Liver (tissue), 9 donors: Measurements from ENCODE around the gene SLC19A3. TPM values are rescaled to one million over a fixed set of nuclear protein-coding genes. Genes with fewer than 3 reads are reported as not detected.

Source experiments
- DNase-seq: peaks from one replicate; pipeline ENCODE4 v3.0.0-alpha.2; 2017; ENCODE audit warnings: low spot score
- H3K27ac ChIP-seq, 2 donors: one replicate each; pipeline ENCODE4 v1.7.0; 2013; ENCODE audit warnings: inconsistent platforms in 2 of 2, low read length in 2 of 2, control low read depth in 1 of 2, low read depth in 1 of 2, mild to moderate bottlenecking in 1 of 2
- H3K27me3 ChIP-seq, 4 donors: one replicate each; pipeline versions ENCODE4 v1.6.1 to v1.7.0; 2013; ENCODE audit warnings: low read length in 3 of 4, inconsistent platforms in 1 of 4, mild to moderate bottlenecking in 1 of 4, moderate library complexity in 1 of 4; ENCODE audit not compliant: control insufficient read depth in 4 of 4, insufficient read depth in 4 of 4
- H3K36me3 ChIP-seq, 4 donors: one replicate each; pipeline versions ENCODE4 v1.6.1 to v1.7.0; 2013; ENCODE audit warnings: low read length in 3 of 4, mild to moderate bottlenecking in 3 of 4, low read depth in 1 of 4, moderate library complexity in 1 of 4; ENCODE audit not compliant: control insufficient read depth in 4 of 4, insufficient read depth in 3 of 4
- H3K4me1 ChIP-seq, 4 donors: one replicate each; pipeline versions ENCODE4 v1.6.1 to v1.7.0; 2013; ENCODE audit warnings: low read length in 3 of 4, mild to moderate bottlenecking in 3 of 4, moderate library complexity in 1 of 4; ENCODE audit not compliant: control insufficient read depth in 4 of 4, insufficient read depth in 4 of 4
- H3K4me3 ChIP-seq, 3 donors: one replicate each; pipeline versions ENCODE4 v1.6.1 to v1.7.0; 2013; ENCODE audit warnings: low read length in 3 of 3, control low read depth in 1 of 3, low read depth in 1 of 3, mild to moderate bottlenecking in 1 of 3
- H3K9ac ChIP-seq, 2 donors: one replicate each; pipeline ENCODE4 v1.7.0; 2013; ENCODE audit warnings: low read length in 2 of 2, mild to moderate bottlenecking in 2 of 2, moderate library complexity in 2 of 2, control low read depth in 1 of 2, low read depth in 1 of 2
- H3K9me3 ChIP-seq, 4 donors: one replicate each; pipeline versions ENCODE4 v1.6.1 to v1.7.0; 2013; ENCODE audit warnings: low read length in 3 of 4; ENCODE audit not compliant: control insufficient read depth in 4 of 4
- ATF3 ChIP-seq: IDR thresholded peaks from 2 replicates; pipeline ENCODE4 v1.6.1; 2016; ENCODE audit warnings: antibody characterized with exemption
- EGR1 ChIP-seq, 2 donors: IDR thresholded peaks; 2 replicates each; pipeline ENCODE4 v1.6.1; 2016 to 2018; ENCODE audit warnings: antibody characterized with exemption in 2 of 2, low read depth in 2 of 2
- FOXA1 ChIP-seq: IDR thresholded peaks from 2 replicates; pipeline ENCODE4 v1.6.1; 2016; ENCODE audit warnings: antibody characterized with exemption
- FOXA2 ChIP-seq: IDR thresholded peaks from 2 replicates; pipeline ENCODE4 v1.6.1; 2016; ENCODE audit warnings: antibody characterized with exemption
- GABPA ChIP-seq, 2 donors: IDR thresholded peaks in 1 of 2; conservative IDR thresholded peaks in 1 of 2; 2 replicates each; pipeline ENCODE4 v1.6.1; 2016; ENCODE audit warnings: antibody characterized with exemption in 2 of 2, mild to moderate bottlenecking in 1 of 2, moderate library complexity in 1 of 2
- HNF4A ChIP-seq, 2 donors: conservative IDR thresholded peaks; 2 replicates each; pipeline ENCODE4 v1.6.1; 2016; ENCODE audit warnings: antibody characterized with exemption in 2 of 2, mild to moderate bottlenecking in 2 of 2
- HNF4G ChIP-seq: IDR thresholded peaks from 2 replicates; pipeline ENCODE4 v1.6.1; 2016; ENCODE audit warnings: antibody characterized with exemption
- JUND ChIP-seq, 2 donors: IDR thresholded peaks; 2 replicates each; pipeline ENCODE4 v1.6.1; 2016; ENCODE audit warnings: antibody characterized with exemption in 2 of 2
- MAX ChIP-seq: IDR thresholded peaks from 2 replicates; pipeline ENCODE4 v1.6.1; 2016; ENCODE audit warnings: antibody characterized with exemption
- NR2F2 ChIP-seq: IDR thresholded peaks from 2 replicates; pipeline ENCODE4 v1.6.1; 2016; ENCODE audit warnings: antibody characterized with exemption
- RAD21 ChIP-seq, 2 donors: IDR thresholded peaks; 2 replicates each; pipeline ENCODE4 v1.6.1; 2016; ENCODE audit warnings: antibody characterized with exemption in 2 of 2, mild to moderate bottlenecking in 2 of 2
- RXRA ChIP-seq, 2 donors: IDR thresholded peaks; 2 replicates each; pipeline ENCODE4 v1.6.1; 2017 to 2018; ENCODE audit warnings: antibody characterized with exemption in 2 of 2, mild to moderate bottlenecking in 1 of 2
- SP1 ChIP-seq: IDR thresholded peaks from 2 replicates; pipeline ENCODE4 v1.6.1; 2018; ENCODE audit warnings: antibody characterized with exemption, mild to moderate bottlenecking
- TAF1 ChIP-seq: conservative IDR thresholded peaks from 2 replicates; pipeline ENCODE4 v1.6.1; 2016; ENCODE audit warnings: antibody characterized with exemption, mild to moderate bottlenecking
- YY1 ChIP-seq: IDR thresholded peaks from 2 replicates; pipeline ENCODE4 v1.6.1; 2016; ENCODE audit warnings: antibody characterized with exemption, mild to moderate bottlenecking
- WGBS: extraction: QIAGEN DNeasy Blood & Tissue Kit; methylation state at CpG from one replicate; pipeline ENCODE4 v1.1.7; 2013; 5-methylcytosine and 5-hydroxymethylcytosine counted together
- polyA plus RNA-seq, 2 donors: library from polyadenylated mRNA; stranded (reverse) in 1 of 2; unstranded in 1 of 2; fragments of 200-250 nt in 1 of 2; fragments of >200 nt in 1 of 2; fragmentation: Nextera tagmentation in 1 of 2; extraction: Ambion mirVana in 1 of 2; gene quantifications; one replicate each; pipeline versions ENCODE4 v1.2.1 to v1.2.3, GENCODE V29; 2013 to 2015
- total RNA-seq, 2 donors: library from RNA; depleted of rRNA; stranded (reverse); fragments of >200 nt; gene quantifications; one replicate each; pipeline ENCODE4 v1.2.3, GENCODE V29; 2014
- TF ChIP-seq, protein P1 (sequence below): IDR thresholded peaks from 2 replicates; pipeline ENCODE4 v1.6.1; 2016; ENCODE audit warnings: antibody characterized with exemption
- TF ChIP-seq, protein P2 (sequence below): fragments of 150-350 bp; IDR thresholded peaks from 2 replicates; pipeline ENCODE4 v1.5.1; 2017; ENCODE audit warnings: improper control_type of control experiment, low read depth, low read length; ENCODE audit not compliant: missing input control
- TF ChIP-seq, protein P3 (sequence below): IDR thresholded peaks from 2 replicates; pipeline ENCODE4 v1.6.1; 2016; ENCODE audit warnings: antibody characterized with exemption, mild to moderate bottlenecking
- donor health status: healthy.
- donor health status: healthy.
- donor health status: healthy.
- donor health status: healthy.
- donor health status: healthy.

SLC19A3 gene
- total and polyA plus RNA-seq, 4 donors = 4.2 to 12.9 (median 8.4) TPM

DNA sequence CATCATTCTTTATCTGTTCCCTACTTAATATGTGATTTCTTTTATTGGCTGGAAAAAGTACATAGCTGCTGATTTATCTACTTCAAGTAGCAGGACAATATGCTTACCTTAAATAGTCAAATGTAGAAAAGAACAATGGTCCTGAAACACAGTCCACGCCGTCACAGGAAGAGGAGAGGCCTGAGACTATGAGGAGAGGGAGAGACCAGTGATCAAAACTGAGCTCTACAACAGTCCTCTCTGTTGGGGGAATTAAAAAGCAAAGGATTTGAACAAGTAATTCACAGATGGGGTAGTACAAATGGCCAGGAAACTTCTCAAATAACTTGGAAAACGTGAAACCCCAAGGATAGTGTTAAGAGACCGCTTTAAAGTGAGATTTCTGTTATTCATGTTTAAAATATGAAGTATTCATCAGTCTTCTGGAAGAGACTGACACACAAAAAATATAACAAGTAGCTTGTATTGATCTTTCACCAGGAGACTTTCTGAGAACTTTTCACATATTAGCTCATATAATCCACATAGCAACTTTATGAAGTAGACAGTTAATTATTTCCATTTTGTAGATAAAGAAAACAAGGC, 48.1 kb upstream of the SLC19A3 start:
- Histone ChIP-seq H3K36me3 (no peaks in the 10 kb centered on the region), H3K27me3 (no peaks in the 10 kb centered on the region), H3K9ac (no peak overlapping the region), H3K27ac (no peak overlapping the region), H3K4me3 (no peak overlapping the region), H3K9me3 (no peaks in the 10 kb centered on the region), H3K4me1 (peaks cover 0 to 12% (median 0%) of the 10 kb centered on the region in 4 donors)
- no peak for DNase-seq
- TF ChIP-seq HNF4G (no peak), TAF1 (no peak), NR2F2 (no peak), RXRA (IDR thresholded peaks at IDR 0.05) (no peak), MAX (no peak), GABPA (IDR thresholded peaks at IDR 0.05 in 1 of 2, conservative IDR thresholded peaks at IDR 0.05 in 1 of 2) (no peak), SP1 (no peak), EGR1 (IDR thresholded peaks at IDR 0.05; ENCODE audit: low read depth in 2 of 2) (no peak), FOXA1 (no peak)
- TF ChIP-seq, protein P1, sequence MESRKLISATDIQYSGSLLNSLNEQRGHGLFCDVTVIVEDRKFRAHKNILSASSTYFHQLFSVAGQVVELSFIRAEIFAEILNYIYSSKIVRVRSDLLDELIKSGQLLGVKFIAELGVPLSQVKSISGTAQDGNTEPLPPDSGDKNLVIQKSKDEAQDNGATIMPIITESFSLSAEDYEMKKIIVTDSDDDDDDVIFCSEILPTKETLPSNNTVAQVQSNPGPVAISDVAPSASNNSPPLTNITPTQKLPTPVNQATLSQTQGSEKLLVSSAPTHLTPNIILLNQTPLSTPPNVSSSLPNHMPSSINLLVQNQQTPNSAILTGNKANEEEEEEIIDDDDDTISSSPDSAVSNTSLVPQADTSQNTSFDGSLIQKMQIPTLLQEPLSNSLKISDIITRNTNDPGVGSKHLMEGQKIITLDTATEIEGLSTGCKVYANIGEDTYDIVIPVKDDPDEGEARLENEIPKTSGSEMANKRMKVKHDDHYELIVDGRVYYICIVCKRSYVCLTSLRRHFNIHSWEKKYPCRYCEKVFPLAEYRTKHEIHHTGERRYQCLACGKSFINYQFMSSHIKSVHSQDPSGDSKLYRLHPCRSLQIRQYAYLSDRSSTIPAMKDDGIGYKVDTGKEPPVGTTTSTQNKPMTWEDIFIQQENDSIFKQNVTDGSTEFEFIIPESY = no peak
- 51% methylated on average over 4 of the region's 4 CpGs for WGBS

- no peak overlapping the region for H3K4me3 ChIP-seq
- H3K9me3 ChIP-seq = no peaks in the 10 kb centered on the region
- no peak for TF ChIP-seq TAF1
- TF ChIP-seq FOXA2 = no peak
- TF ChIP-seq RXRA (IDR thresholded peaks at IDR 0.05) = peak; percentile 48 to 54
- TF ChIP-seq, protein P1 = no peak
- TF ChIP-seq FOXA1 = no peak
- TF ChIP-seq YY1 = no peak
- TF ChIP-seq, protein P2, sequence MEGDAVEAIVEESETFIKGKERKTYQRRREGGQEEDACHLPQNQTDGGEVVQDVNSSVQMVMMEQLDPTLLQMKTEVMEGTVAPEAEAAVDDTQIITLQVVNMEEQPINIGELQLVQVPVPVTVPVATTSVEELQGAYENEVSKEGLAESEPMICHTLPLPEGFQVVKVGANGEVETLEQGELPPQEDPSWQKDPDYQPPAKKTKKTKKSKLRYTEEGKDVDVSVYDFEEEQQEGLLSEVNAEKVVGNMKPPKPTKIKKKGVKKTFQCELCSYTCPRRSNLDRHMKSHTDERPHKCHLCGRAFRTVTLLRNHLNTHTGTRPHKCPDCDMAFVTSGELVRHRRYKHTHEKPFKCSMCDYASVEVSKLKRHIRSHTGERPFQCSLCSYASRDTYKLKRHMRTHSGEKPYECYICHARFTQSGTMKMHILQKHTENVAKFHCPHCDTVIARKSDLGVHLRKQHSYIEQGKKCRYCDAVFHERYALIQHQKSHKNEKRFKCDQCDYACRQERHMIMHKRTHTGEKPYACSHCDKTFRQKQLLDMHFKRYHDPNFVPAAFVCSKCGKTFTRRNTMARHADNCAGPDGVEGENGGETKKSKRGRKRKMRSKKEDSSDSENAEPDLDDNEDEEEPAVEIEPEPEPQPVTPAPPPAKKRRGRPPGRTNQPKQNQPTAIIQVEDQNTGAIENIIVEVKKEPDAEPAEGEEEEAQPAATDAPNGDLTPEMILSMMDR = no peak
- TF ChIP-seq ATF3 = no peak
- peak; percentile 80 for TF ChIP-seq SP1
- peak in 1 of 2 donors; percentile 62 for TF ChIP-seq JUND (IDR thresholded peaks at IDR 0.05)
- peak; percentile 37 for TF ChIP-seq HNF4G
- TF ChIP-seq, protein P3, sequence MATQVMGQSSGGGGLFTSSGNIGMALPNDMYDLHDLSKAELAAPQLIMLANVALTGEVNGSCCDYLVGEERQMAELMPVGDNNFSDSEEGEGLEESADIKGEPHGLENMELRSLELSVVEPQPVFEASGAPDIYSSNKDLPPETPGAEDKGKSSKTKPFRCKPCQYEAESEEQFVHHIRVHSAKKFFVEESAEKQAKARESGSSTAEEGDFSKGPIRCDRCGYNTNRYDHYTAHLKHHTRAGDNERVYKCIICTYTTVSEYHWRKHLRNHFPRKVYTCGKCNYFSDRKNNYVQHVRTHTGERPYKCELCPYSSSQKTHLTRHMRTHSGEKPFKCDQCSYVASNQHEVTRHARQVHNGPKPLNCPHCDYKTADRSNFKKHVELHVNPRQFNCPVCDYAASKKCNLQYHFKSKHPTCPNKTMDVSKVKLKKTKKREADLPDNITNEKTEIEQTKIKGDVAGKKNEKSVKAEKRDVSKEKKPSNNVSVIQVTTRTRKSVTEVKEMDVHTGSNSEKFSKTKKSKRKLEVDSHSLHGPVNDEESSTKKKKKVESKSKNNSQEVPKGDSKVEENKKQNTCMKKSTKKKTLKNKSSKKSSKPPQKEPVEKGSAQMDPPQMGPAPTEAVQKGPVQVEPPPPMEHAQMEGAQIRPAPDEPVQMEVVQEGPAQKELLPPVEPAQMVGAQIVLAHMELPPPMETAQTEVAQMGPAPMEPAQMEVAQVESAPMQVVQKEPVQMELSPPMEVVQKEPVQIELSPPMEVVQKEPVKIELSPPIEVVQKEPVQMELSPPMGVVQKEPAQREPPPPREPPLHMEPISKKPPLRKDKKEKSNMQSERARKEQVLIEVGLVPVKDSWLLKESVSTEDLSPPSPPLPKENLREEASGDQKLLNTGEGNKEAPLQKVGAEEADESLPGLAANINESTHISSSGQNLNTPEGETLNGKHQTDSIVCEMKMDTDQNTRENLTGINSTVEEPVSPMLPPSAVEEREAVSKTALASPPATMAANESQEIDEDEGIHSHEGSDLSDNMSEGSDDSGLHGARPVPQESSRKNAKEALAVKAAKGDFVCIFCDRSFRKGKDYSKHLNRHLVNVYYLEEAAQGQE = no peak
- no peak for TF ChIP-seq EGR1 (IDR thresholded peaks at IDR 0.05; ENCODE audit: low read depth in 2 of 2)
- no peak for TF ChIP-seq GABPA (IDR thresholded peaks at IDR 0.05 in 1 of 2, conservative IDR thresholded peaks at IDR 0.05 in 1 of 2)
- TF ChIP-seq MAX = no peak
- no peak for TF ChIP-seq NR2F2
- TF ChIP-seq RAD21 (IDR thresholded peaks at IDR 0.05) = peak; percentile 20 to 26
- TF ChIP-seq HNF4A (conservative IDR thresholded peaks at IDR 0.05) = peak; percentile 57 to 78
- DNase-seq = no peak
- H3K4me1 ChIP-seq = peaks cover 0 to 12% (median 0%) of the 10 kb centered on the region in 4 donors
- H3K9ac ChIP-seq = no peak overlapping the region
- no peaks in the 10 kb centered on the region for H3K36me3 ChIP-seq
- WGBS = 54% methylated on average over 6 of the region's 6 CpGs
- H3K27ac ChIP-seq = peak overlapping the region in 1 of 2 donors; percentile 12
- H3K27me3 ChIP-seq = no peaks in the 10 kb centered on the region
Measured at GRCh38 chr2:227761740-227762476, 44.1 kb upstream of the SLC19A3 start.
